GM12865 (cell line): Measurements from ENCODE around the gene GOLGA7B.

Source experiments
- DNase-seq: peaks from one replicate; pipeline ENCODE4 v3.0.0; 2010; ENCODE audit warnings: low read depth
- H3K4me3 ChIP-seq: 2 replicates; pipeline ENCODE4 v1.5.1; 2011; ENCODE audit warnings: mild to moderate bottlenecking, low read depth, low read length, control low read depth
- TF ChIP-seq, protein P1 (sequence below): IDR thresholded peaks from 2 replicates; pipeline ENCODE4 v1.5.1; 2011; ENCODE audit warnings: low read length, control low read depth, low read depth, inconsistent platforms; ENCODE audit not compliant: insufficient read depth; ENCODE audit errors: missing control alignments

Gene GOLGA7B

DNA sequence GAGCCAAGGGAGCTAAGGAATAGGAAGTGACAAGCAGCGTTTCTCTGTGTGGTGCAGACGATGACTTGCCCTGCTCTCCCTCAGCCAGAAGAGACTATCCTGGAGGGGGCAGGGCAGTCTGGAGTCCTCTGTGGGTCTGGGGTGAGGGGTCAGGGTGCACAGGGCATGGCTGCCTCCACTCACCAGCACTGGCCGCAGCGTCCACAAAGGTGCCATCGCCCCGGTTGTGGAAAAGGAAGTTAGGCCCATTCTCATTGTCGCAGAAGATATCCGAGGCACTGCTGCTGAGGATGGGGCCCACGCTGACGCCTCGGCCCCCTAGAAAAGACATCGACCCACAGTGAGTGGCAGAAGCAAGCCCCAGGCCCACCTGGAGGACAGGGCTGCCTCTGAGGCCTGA is 58.2 kb downstream of the GOLGA7B start:
- TF ChIP-seq, protein P1, sequence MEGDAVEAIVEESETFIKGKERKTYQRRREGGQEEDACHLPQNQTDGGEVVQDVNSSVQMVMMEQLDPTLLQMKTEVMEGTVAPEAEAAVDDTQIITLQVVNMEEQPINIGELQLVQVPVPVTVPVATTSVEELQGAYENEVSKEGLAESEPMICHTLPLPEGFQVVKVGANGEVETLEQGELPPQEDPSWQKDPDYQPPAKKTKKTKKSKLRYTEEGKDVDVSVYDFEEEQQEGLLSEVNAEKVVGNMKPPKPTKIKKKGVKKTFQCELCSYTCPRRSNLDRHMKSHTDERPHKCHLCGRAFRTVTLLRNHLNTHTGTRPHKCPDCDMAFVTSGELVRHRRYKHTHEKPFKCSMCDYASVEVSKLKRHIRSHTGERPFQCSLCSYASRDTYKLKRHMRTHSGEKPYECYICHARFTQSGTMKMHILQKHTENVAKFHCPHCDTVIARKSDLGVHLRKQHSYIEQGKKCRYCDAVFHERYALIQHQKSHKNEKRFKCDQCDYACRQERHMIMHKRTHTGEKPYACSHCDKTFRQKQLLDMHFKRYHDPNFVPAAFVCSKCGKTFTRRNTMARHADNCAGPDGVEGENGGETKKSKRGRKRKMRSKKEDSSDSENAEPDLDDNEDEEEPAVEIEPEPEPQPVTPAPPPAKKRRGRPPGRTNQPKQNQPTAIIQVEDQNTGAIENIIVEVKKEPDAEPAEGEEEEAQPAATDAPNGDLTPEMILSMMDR, result no peak
- DNase-seq, result no peak
- no peak overlapping the region for H3K4me3 ChIP-seq

DNA sequence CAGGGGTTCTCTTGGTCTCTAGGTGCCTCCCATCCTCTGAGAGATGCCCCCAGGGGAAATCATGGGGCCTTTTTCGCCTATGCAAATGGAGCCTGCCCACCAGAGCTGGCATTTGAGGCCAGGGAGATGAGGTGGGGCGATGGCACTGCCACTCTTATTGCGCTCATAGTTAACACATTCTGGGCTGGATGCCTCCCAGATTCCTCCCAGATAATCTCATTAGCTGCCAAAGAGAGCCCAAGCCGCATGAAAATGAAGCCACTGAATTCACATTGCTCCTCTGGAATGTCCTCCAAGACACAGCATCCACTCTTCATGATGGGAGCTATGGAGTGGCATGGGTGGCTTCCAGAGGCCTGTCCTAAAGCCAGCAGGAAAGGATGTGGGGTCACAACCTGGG is 61.0 kb downstream of the GOLGA7B start:
- TF ChIP-seq, protein P1, result no peak
- DNase-seq, result no peak
- no peak overlapping the region for H3K4me3 ChIP-seq

- DNase-seq, result no peak
- TF ChIP-seq, protein P1, result no peak
- H3K4me3 ChIP-seq, result no peak overlapping the region
Measured at GRCh38 chr10:97911217-97911616, 61.6 kb downstream of the GOLGA7B start.

GRCh38 chr10:97913193-97913592 is 63.5 kb downstream of the GOLGA7B start:
- no peak overlapping the region for H3K4me3 ChIP-seq
- DNase-seq, result no peak
- TF ChIP-seq, protein P1, result no peak

DNA sequence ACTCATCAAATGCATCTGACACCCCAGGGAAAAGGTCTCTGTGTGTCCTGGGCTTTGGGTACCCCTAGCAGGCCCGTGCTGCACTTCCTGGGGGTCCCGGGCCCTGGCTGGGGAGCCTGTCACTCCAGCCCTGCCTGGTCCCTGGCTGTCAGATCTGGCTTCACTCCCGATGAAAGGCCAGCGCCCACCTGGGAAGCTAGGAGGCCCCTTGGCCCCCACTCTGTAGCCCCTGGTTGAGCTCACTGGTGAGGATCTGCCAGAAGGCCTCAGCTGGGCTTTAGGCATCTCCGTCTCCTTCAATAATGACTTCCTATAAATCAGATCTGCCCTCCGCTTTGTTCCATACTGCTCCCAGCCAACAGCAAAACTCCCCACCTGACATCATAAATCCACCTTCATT is 64.0 kb downstream of the GOLGA7B start:
- no peak for DNase-seq
- TF ChIP-seq, protein P1, result no peak
- no peak overlapping the region for H3K4me3 ChIP-seq

DNA sequence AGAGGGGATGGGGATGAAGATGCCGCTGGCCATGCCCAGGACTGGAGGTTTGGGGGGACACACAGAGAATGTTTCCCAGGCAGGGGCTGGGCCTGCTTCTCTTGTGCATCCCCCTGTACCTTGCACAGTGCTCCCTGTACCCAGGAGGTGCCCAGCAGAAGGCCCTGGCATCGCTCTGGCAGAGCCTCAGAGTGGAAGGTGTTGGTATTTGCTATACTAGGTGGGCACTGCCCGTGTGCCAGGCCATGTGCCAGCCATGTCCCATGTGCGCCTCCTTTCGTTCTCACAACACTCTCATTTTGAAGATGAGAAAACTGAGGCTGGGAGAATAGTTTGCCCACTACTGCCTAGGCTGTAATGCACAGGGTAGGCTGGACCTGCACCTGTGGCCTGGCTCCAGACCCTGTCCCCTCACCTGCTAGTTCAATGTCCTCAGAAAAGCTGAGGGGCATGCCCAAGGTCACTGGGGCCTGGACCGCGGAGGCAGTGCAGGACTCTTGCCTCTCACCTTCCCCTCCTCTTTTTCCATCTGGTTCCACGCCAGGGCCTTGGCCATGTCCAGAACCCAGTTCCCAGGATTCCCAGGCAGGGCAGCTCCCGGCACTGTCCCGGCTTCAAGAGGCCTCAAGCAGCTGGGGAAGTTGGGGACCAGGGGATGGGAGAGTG is 64.7 kb downstream of the GOLGA7B start:
- TF ChIP-seq, protein P1, result no peak
- no peak overlapping the region for H3K4me3 ChIP-seq
- no peak for DNase-seq

DNA sequence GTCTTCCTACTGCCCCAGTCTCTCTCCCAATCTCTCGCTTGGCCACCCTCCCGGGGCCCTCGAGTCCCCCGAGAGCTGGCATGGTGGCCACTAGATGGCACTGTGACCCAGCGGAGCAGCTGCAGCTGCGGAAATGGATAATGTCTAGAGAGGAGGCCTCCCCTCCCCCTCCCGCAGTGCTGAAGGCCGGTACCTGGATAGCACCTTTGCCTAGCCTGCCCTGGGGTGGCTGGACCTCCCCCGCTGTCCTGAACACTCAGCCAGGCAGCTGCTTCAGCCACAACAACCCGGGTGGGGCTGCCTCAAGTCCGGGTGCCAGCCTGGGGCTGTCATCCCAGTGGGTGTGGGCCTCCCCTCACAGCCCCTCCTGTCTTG is 65.2 kb downstream of the GOLGA7B start:
- no peak overlapping the region for H3K4me3 ChIP-seq
- TF ChIP-seq, protein P1, result peak; percentile 88
- DNase-seq, result peak; percentile 71
